ENCODE results near the gene MYOG.
A peak's percentile ranks its signal among the peaks of the same experiment; 100 is the strongest.

The MYOG gene

DNA sequence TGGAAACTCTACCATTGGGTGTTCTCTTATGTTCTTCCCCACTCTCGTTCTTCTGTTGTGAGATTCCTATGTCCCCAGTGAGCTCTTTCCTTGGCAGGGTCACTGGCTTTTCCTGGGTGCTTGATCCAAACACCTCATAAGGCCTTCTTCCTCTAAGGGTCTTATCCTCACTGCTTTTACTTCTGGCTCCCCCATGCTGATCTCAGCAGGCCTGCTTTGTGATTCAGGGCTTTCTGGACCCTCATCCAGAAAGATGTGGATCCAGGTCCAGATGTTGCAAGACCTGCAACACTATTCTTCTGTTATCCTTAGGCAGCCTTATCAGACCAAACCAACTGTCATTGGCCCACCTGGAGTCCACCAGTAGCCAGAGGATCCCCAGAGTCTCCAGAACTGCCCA is 11.2 kb upstream of the MYOG start:
- TF ChIP-seq EP300 (IDR thresholded peaks at IDR 0.05; ENCODE audit: borderline replicate concordance) (no peak), USF1 (IDR thresholded peaks at IDR 0.05) (no peak), YY1 (IDR thresholded peaks at IDR 0.05; ENCODE audit: low read depth) (no peak), RAD21 (IDR thresholded peaks at IDR 0.05; ENCODE audit: low read depth) (no peak), MAX (IDR thresholded peaks at IDR 0.05) (no peak)

DNA sequence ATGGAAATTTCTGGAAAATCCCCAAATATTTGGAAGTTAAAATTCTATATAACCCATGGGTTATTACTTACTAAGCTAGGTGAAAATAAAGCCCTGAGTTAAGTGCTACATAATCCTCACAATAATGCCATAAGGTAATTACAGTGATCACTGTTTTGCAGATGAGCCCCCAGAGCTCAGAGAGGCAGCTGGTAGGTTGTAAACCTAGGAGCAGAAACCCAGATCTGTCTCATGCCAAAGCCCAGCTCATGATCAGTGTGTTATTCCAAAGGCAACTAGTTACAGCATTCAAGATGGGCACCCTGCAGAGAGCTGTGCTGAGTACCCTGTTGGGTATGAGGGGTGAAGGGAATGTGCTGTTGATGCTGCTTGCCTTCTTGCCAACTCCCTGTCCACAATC is 10.8 kb upstream of the MYOG start:
- TF ChIP-seq EGR1 (IDR thresholded peaks at IDR 0.05) (no peak), TCF12 (IDR thresholded peaks at IDR 0.05; ENCODE audit: low read depth) (no peak), TAF1 (IDR thresholded peaks at IDR 0.05; ENCODE audit: low read depth) (no peak), RAD21 (IDR thresholded peaks at IDR 0.05; ENCODE audit: low read depth) (no peak), ZBTB7A (IDR thresholded peaks at IDR 0.05; ENCODE audit: low read depth) (no peak), YY1 (IDR thresholded peaks at IDR 0.05; ENCODE audit: low read depth) (no peak), CEBPB (IDR thresholded peaks at IDR 0.05) (no peak), NFIC (IDR thresholded peaks at IDR 0.05) (no peak), CREB1 (IDR thresholded peaks at IDR 0.05; ENCODE audit: low read depth) (no peak), EP300 (IDR thresholded peaks at IDR 0.05; ENCODE audit: borderline replicate concordance) (no peak)

DNA sequence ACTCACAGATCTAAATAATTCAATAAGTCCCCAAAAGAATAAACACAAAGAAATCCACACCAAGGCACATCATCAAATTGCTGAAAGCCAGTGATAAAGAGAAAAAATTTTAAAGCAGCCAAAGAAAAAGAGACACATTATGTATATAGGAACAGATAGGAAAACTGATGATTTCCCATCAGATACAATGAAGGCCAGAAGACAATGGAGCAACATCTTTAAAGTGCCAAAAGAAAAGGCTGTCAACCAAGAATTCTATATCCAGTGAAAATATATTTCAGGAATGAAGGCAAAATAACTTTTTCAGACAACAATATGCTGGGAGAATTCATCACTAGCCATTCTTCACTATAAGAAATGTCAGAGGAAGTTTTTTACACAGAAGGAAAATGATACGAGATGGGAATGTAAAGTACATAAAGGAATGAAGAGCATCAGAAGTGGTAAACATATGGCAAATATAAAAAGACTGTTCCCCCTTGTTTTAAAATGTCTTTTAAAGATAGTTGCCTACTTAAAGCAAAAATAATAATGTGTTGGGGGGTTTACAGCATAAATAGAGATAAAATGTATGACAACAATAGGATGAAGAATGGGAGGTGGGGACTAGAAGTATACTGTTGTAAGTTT is 9.4 kb upstream of the MYOG start:
- TF ChIP-seq NFIC (IDR thresholded peaks at IDR 0.05) (no peak), YY1 (IDR thresholded peaks at IDR 0.05; ENCODE audit: low read depth) (no peak), MAX (IDR thresholded peaks at IDR 0.05) (no peak), TEAD4 (IDR thresholded peaks at IDR 0.05) (no peak), RAD21 (IDR thresholded peaks at IDR 0.05; ENCODE audit: low read depth) (no peak), EGR1 (IDR thresholded peaks at IDR 0.05) (no peak), ZBTB7A (IDR thresholded peaks at IDR 0.05; ENCODE audit: low read depth) (no peak), CREB1 (IDR thresholded peaks at IDR 0.05; ENCODE audit: low read depth) (no peak), TAF1 (IDR thresholded peaks at IDR 0.05; ENCODE audit: low read depth) (no peak), TCF12 (IDR thresholded peaks at IDR 0.05; ENCODE audit: low read depth) (no peak), USF1 (IDR thresholded peaks at IDR 0.05) (no peak), FOXM1 (IDR thresholded peaks at IDR 0.05; ENCODE audit: borderline replicate concordance, low read depth) (no peak)
- TF ChIP-seq, protein P1, sequence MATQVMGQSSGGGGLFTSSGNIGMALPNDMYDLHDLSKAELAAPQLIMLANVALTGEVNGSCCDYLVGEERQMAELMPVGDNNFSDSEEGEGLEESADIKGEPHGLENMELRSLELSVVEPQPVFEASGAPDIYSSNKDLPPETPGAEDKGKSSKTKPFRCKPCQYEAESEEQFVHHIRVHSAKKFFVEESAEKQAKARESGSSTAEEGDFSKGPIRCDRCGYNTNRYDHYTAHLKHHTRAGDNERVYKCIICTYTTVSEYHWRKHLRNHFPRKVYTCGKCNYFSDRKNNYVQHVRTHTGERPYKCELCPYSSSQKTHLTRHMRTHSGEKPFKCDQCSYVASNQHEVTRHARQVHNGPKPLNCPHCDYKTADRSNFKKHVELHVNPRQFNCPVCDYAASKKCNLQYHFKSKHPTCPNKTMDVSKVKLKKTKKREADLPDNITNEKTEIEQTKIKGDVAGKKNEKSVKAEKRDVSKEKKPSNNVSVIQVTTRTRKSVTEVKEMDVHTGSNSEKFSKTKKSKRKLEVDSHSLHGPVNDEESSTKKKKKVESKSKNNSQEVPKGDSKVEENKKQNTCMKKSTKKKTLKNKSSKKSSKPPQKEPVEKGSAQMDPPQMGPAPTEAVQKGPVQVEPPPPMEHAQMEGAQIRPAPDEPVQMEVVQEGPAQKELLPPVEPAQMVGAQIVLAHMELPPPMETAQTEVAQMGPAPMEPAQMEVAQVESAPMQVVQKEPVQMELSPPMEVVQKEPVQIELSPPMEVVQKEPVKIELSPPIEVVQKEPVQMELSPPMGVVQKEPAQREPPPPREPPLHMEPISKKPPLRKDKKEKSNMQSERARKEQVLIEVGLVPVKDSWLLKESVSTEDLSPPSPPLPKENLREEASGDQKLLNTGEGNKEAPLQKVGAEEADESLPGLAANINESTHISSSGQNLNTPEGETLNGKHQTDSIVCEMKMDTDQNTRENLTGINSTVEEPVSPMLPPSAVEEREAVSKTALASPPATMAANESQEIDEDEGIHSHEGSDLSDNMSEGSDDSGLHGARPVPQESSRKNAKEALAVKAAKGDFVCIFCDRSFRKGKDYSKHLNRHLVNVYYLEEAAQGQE (IDR thresholded peaks at IDR 0.05; ENCODE audit: low read depth), result no peak

- TF ChIP-seq TEAD4 (IDR thresholded peaks at IDR 0.05), result no peak
- TF ChIP-seq RAD21 (IDR thresholded peaks at IDR 0.05; ENCODE audit: low read depth), result no peak
- no peak for TF ChIP-seq EP300 (IDR thresholded peaks at IDR 0.05; ENCODE audit: borderline replicate concordance)
- no peak for TF ChIP-seq CEBPB (IDR thresholded peaks at IDR 0.05)
- no peak for TF ChIP-seq USF1 (IDR thresholded peaks at IDR 0.05)
- no peak for TF ChIP-seq FOXM1 (IDR thresholded peaks at IDR 0.05; ENCODE audit: borderline replicate concordance, low read depth)
Measured at GRCh38 chr1:203093754-203094410, 8.1 kb upstream of the MYOG start.

- peak; percentile 12; the same call in 1 of the 2 replicates for TF ChIP-seq USF1 (IDR thresholded peaks at IDR 0.05)
- no peak for TF ChIP-seq EP300 (IDR thresholded peaks at IDR 0.05; ENCODE audit: borderline replicate concordance)
Measured at GRCh38 chr1:203091761-203092330, 6.0 kb upstream of the MYOG start.

DNA sequence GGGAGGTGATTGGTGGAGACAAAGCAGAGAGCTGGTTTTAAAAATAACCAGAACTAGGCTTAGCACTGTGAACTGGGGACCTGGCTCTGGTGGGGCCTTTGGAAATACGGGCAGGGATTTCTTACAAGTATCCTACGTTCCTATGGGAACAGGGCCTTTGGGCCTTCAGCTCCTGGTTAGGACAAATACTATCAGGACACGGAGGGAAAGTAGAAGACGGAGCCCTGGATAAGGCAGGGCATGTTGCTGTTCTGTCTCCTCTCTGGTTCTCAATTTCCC is 5.3 kb upstream of the MYOG start:
- TF ChIP-seq EP300 (IDR thresholded peaks at IDR 0.05; ENCODE audit: borderline replicate concordance) (no peak), YY1 (IDR thresholded peaks at IDR 0.05; ENCODE audit: low read depth) (no peak), TCF12 (IDR thresholded peaks at IDR 0.05; ENCODE audit: low read depth) (no peak), RAD21 (IDR thresholded peaks at IDR 0.05; ENCODE audit: low read depth) (no peak), NFIC (IDR thresholded peaks at IDR 0.05) (no peak), MAX (IDR thresholded peaks at IDR 0.05) (no peak), EGR1 (IDR thresholded peaks at IDR 0.05) (no peak), USF1 (IDR thresholded peaks at IDR 0.05) (no peak), CEBPB (IDR thresholded peaks at IDR 0.05) (no peak), TAF1 (IDR thresholded peaks at IDR 0.05; ENCODE audit: low read depth) (no peak)
- TF ChIP-seq, protein P1 (IDR thresholded peaks at IDR 0.05; ENCODE audit: low read depth), result no peak

Data from Ishikawa (cell line).